IPS-15b (cell line): ENCODE data around the gene TNNI3.
"Not testable (repeated sequence)": the region's sequence is repeated elsewhere in the genome, so short reads cannot be mapped to it uniquely, and the experiment has no call there.

ENCODE experiments used
- H3K27me3 ChIP-seq: one replicate; pipeline ENCODE4 v1.6.1; 2013; ENCODE audit warnings: low read length; ENCODE audit not compliant: control insufficient read depth, insufficient read depth
- H3K36me3 ChIP-seq: one replicate; pipeline ENCODE4 v1.6.1; 2013; ENCODE audit warnings: low read length; ENCODE audit not compliant: control insufficient read depth, insufficient read depth
- H3K4me1 ChIP-seq: one replicate; pipeline ENCODE4 v1.6.1; 2013; ENCODE audit warnings: mild to moderate bottlenecking, low read length; ENCODE audit not compliant: control insufficient read depth, insufficient read depth
- H3K4me3 ChIP-seq: one replicate; pipeline ENCODE4 v1.5.1; 2013; ENCODE audit warnings: low read depth, low read length
- H3K9ac ChIP-seq: one replicate; pipeline ENCODE4 v1.6.1; 2013; ENCODE audit warnings: low read depth, mild to moderate bottlenecking, low read length
- H3K9me3 ChIP-seq: one replicate; pipeline ENCODE4 v1.6.1; 2013; ENCODE audit warnings: mild to moderate bottlenecking, low read length; ENCODE audit not compliant: control insufficient read depth, insufficient read depth

Gene TNNI3

DNA sequence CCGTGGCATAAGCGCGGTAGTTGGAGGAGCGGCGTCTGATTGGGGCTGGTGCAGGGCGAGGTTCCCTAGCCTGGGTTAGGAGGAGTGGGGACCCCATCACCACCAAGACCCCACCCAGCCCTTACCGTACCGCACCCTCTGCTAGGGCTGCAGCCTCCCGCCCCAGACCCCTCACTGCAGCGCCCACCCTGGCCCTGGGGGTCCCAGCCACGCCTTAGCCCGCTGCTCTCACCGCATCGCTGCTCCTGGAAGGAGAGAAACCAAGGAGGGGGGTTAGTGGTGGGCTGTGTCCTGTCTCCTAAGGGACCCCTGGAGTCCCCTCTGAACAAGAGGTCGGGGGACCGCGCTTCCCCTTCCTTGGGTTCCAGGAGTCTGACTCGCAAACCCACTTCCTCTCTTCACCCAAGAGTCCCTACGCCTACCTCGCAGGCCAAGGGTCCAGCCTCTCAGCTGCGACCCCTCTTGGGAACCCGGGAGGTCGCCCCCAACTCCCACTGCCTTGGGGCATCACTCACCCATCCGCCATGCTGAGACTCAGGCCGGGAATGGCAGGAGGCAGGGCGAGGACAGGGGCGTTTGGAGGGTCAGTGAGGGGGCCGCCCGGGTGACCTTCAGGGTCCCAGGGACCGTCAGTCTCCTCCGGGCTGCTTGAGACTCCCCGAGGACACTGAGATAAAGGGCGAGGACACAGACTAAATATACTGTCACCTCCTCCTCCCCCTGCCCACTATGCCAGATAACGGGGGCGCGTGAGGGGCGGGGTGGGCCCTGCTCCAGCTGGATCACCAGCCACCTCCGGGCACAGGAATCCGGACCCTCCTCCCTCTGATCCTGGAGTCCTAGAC is at the start of gene TNNI3:
TSS of gene TNNI3 (minus strand) at position 669 of the 845 bp plus-strand sequence. CDS start at position 526, 143 bp downstream.
- no peaks in the 10 kb centered on the region for H3K9me3 ChIP-seq
- peaks cover 13% of the 10 kb centered on the region for H3K4me1 ChIP-seq
- H3K27me3 ChIP-seq: peaks cover 12% of the 10 kb centered on the region
- peak within 1 kb of the TSS; percentile 47 for H3K9ac ChIP-seq
- H3K36me3 ChIP-seq: no peaks in the 10 kb centered on the region
- peak within 1 kb of the TSS; percentile 79 for H3K4me3 ChIP-seq

DNA sequence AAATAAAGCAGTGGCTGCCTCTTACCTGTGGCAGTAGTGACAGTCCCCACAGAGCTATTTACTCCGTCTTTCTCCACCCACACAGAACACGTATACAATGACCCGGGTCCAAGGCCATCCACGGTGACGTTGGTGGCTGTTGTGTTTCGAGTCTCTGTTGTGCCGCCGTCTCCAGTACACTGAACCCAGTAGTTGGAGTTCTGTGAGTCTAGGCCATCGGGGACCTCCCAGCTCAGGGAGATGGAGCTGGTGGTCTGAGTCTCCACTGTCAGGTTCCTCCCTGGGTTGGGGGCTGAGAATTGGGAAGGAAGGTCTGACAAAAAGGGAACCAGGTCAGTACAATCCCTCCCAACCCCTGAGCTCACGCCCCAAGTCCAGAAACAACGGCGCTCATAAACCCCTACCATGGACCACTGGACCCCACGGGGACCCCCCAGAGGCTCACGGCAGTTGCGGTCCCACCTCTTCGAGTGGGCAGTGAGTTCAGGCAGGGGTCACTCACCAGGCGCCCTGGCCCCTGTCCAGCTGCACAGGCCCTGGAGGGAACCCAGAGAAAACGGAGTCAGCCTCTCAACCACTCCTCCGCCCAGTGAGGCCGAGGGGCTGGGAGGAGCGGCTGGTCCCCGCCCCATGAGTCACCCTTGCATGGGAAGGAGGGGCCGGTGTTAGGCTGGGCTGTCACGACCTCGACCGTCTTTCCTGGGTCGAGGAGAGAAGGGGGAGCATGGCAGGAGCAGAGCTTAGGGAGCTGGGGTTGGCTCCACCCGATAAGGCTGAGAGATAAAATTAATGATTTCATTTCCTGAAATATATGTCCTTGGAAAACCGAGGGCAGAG is 49.4 kb upstream of the TNNI3 start:
- no peaks in the 10 kb centered on the region for H3K4me1 ChIP-seq
- H3K4me3 ChIP-seq: peak overlapping the region; percentile 44
- H3K9me3 ChIP-seq: no peaks in the 10 kb centered on the region
- no peaks in the 10 kb centered on the region for H3K27me3 ChIP-seq
- no peak overlapping the region for H3K9ac ChIP-seq
- no peaks in the 10 kb centered on the region for H3K36me3 ChIP-seq

DNA sequence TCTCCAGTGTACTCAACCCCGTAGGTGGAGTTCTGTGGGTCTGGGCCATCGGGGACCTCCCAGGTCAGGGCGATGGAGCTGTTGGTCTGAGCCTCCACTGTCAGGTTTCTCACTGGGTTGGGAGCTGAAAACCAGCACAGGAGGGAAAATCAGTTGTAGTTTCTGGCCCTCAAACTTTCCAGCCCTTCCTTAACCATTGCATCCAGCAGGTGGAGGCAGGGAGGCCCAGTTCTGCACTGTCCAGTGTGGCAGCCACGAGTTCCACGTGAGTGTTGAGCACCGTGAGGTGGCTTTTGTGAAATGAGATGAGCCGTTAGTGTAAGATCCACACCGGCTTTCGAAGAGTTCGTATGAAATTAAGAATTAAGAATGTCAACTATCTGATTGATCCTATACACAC is 44.7 kb upstream of the TNNI3 start:
- H3K4me3 ChIP-seq, H3K9ac ChIP-seq, H3K4me1 ChIP-seq, H3K27me3 ChIP-seq, H3K36me3 ChIP-seq, H3K9me3 ChIP-seq: not testable (repeated sequence)

DNA sequence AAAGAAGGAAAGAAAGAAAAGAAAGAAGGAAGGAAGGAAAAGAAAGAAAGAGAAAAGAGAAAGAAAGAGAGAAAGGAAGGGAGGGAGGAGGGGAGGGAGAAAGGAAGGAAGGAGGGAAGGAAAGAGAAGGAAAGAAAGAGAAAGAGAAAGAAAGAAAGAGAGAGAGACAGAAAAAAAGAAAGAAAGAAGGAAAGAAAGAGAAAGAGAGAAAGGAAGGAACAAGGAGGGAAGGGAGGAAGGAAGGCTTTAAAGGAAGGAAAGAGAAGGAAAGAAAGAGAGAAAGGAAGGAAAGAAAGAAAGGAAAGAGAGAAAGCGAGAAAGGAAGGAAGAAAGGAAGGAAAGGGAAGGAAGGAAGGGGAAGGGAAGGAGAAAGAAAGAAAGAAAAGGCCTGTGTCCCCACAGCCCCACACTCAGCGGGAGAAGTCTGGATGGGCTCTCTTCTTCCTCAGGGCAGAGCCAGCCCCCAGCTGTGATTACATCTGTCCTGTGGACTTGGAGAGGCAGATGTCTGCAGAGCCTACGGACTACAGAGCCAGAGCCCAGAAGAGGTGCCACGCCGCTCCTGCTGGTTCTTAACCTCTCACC is 42.2 kb upstream of the TNNI3 start:
- H3K27me3 ChIP-seq: no peaks in the 10 kb centered on the region
- H3K4me3 ChIP-seq: no peak overlapping the region
- H3K9ac ChIP-seq: no peak overlapping the region
- no peaks in the 10 kb centered on the region for H3K36me3 ChIP-seq
- H3K9me3 ChIP-seq: no peaks in the 10 kb centered on the region
- H3K4me1 ChIP-seq: no peaks in the 10 kb centered on the region

DNA sequence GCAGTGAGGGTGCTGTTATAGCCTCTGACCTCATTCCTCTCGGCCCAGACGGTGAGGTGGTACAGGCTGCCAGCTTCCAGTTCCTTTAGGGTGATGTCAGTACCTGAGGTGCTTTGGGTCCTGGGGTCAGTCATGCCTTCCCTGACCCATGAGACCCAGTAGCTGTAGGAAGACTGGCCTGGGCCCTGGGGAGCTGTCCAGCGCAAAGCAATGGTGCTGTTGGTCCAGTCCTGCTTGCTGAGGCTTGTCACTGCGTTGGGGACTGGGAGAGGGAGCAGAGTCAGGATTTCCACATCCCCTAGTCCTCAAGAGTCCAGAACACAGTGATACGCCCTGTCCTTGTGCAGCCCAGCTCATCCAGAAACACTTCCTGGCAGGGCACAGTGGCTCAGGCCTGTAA is 41.1 kb upstream of the TNNI3 start:
- no peaks in the 10 kb centered on the region for H3K4me1 ChIP-seq
- H3K4me3 ChIP-seq: no peak overlapping the region
- no peaks in the 10 kb centered on the region for H3K36me3 ChIP-seq
- no peaks in the 10 kb centered on the region for H3K9me3 ChIP-seq
- no peaks in the 10 kb centered on the region for H3K27me3 ChIP-seq
- no peak overlapping the region for H3K9ac ChIP-seq

DNA sequence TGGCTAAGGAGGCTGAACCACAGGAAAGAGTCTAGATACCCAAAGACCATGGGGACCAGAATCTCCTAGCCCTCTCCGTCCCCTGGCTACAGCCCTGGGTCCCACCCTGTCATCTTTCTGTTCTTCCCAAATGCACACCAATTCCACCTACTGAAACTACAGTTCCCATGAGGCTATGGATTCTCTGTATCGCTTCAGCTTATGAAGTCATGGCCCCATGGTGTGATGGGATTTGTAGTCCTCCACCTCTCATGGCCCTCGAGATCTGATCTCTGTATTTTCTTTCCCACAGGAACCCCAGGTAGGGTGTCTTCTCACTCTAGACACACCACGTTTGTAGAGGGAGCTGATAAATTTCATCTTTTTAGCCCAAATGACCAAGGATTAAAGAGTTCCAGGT is 40.0 kb upstream of the TNNI3 start:
- Histone ChIP-seq H3K4me3 (no peak overlapping the region), H3K36me3 (no peaks in the 10 kb centered on the region), H3K27me3 (no peaks in the 10 kb centered on the region), H3K9me3 (no peaks in the 10 kb centered on the region), H3K9ac (no peak overlapping the region), H3K4me1 (no peaks in the 10 kb centered on the region)

DNA sequence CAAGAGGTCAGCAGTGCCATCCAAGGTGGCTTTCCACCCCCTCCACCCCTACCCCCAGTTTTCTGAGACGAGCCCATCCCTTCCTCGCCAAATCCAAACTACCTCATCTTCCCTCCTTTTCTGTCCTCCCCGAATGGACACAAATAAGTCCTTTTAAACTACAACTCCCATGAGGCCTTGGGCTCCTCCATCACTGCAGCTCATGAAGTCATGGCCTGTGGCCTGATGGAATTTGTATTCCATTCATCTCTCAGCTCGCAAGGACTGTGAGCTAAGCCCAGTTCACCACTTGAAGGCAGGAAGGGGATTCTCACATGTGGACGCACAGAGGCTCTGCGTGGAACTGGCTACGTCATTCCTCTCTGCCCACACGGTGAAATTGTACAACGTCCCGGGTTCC is 39.3 kb upstream of the TNNI3 start:
- Histone ChIP-seq H3K27me3 (no peaks in the 10 kb centered on the region), H3K9ac (no peak overlapping the region), H3K36me3 (no peaks in the 10 kb centered on the region), H3K9me3 (no peaks in the 10 kb centered on the region), H3K4me1 (no peaks in the 10 kb centered on the region), H3K4me3 (no peak overlapping the region)

DNA sequence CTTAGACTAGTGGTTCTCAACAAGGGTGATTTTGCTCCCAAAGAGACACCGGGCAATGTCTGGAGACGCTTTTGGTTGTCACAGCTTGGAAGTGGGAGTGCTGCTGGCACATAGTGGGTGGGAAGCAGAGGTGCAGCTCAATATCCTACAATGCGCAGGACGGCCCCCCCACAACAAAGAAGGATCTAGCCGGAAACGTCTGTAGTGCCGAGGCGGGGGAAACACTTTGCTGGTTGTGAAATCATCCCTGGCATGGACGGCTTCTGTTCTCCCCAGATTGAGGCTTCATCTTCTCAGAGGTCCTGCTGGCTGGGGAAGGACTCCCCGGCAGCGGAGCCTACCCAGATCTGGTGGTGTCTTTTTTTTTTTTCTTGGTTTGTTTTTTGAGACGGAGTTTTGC is 35.9 kb upstream of the TNNI3 start:
- no peaks in the 10 kb centered on the region for H3K36me3 ChIP-seq
- no peaks in the 10 kb centered on the region for H3K9me3 ChIP-seq
- H3K9ac ChIP-seq: no peak overlapping the region
- H3K4me3 ChIP-seq: no peak overlapping the region
- H3K27me3 ChIP-seq: no peaks in the 10 kb centered on the region
- H3K4me1 ChIP-seq: no peaks in the 10 kb centered on the region

DNA sequence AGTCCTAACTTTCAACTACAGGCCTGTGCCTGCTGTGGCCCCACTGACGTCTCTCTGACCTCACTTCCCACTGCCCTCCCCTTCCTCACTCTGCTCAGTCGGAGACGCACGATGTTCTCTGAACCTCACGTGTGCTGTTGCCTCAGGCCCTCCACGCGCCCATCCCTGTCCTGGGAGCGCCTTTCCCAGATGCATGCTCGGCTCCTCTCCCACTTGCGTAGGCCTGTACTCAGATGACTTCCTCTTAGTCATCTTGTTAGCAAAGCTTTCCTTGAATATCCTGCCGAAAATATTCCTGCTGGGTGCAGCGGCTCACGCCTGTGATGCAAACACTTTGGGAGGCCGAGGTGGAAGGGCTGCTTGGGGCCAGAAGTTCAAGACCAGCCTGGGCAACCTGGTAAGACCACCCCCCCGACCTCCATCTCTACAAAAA is 31.9 kb upstream of the TNNI3 start:
- Histone ChIP-seq H3K36me3 (no peaks in the 10 kb centered on the region), H3K9me3 (no peaks in the 10 kb centered on the region), H3K9ac (no peak overlapping the region), H3K4me3 (no peak overlapping the region), H3K4me1 (no peaks in the 10 kb centered on the region), H3K27me3 (peaks cover 2% of the 10 kb centered on the region)

DNA sequence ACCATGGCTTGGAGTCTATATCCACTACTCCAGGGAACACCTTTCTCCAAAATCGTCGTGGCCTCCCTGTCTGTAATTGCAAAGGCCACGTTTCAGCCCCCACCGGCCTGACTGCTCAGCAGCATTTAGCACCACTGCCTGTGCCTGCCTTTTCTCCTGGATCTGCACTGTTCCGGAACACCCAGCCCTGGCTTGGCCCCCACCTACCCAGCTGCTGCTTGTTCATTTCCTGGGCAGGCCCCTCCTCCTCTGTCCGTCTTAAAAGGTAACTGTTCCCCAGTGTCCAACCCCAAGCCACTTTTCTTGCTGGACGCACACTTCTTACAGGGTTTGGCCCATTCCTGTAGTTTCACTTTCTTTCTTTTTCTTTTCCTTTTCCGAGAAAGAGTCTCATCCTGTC is 31.1 kb upstream of the TNNI3 start:
- Histone ChIP-seq H3K4me1 (no peaks in the 10 kb centered on the region), H3K27me3 (peaks cover 2% of the 10 kb centered on the region), H3K36me3 (no peaks in the 10 kb centered on the region), H3K4me3 (no peak overlapping the region), H3K9ac (no peak overlapping the region), H3K9me3 (no peaks in the 10 kb centered on the region)

DNA sequence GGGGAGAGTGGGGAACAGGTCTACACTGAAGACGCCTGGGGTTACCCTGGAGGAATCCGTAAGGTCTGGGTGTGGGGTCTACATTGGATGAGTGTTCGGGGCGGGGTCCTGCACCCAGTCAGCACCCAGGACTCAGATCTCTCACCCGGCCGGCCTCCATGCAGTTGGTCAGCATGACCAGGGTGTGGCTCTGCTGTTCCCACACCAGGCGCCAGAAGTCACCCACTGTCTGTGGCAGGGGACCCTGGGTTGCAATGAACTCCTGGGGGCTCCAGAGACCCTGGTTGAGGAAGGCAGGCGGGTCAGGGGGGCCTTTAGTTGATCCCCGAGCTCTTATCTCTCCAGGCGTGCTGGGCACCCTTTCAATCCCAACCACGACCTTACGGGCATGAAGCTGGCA is 28.5 kb upstream of the TNNI3 start:
- Histone ChIP-seq H3K27me3 (peaks cover 13% of the 10 kb centered on the region), H3K36me3 (no peaks in the 10 kb centered on the region), H3K4me3 (no peak overlapping the region), H3K9me3 (no peaks in the 10 kb centered on the region), H3K4me1 (no peaks in the 10 kb centered on the region), H3K9ac (no peak overlapping the region)
